ENCODE results near the gene TNPO3.

GRCh38 chr7:129101746-129102145, 46.8 kb upstream of the TNPO3 start:
- no peak for TF ChIP-seq CTCF (IDR thresholded peaks at IDR 0.05; ENCODE audit: poor library complexity, severe bottlenecking)
- TF ChIP-seq REST (IDR thresholded peaks at IDR 0.05; ENCODE audit: borderline replicate concordance): no peak
- no peak for TF ChIP-seq TAF1 (IDR thresholded peaks at IDR 0.05; ENCODE audit: low read depth)
- TF ChIP-seq POLR2AphosphoS5 (IDR thresholded peaks at IDR 0.05): no peak

Data from neural cell (in vitro differentiated cells).